ENCODE measurements around the gene CGNL1. TPM values are rescaled to one million over a fixed set of nuclear protein-coding genes. Genes with fewer than 3 reads are reported as not detected.

CGNL1 gene
- total RNA-seq, 1 experiment from 2014 or later = 34.6 TPM

- Mint-ChIP-seq H3K27me3 (ENCODE audit: low read depth) (no peaks in the 10 kb centered on the region), H3K9me3 (no peaks in the 10 kb centered on the region; a peak in 1 of 5 replicates), H3K36me3 (ENCODE audit: insufficient read depth in 1 of 3, low read depth in 3 of 3) (no peaks in the 10 kb centered on the region; a peak in 1 of 7 replicates), H3K4me1 (peaks cover 5 to 8% of the 10 kb centered on the region in 2 experiments), H3K27ac (no peak overlapping the region; a peak in 1 of 7 replicates), H3K4me3 (no peak overlapping the region)
- Histone ChIP-seq H3K27me3 (ENCODE audit: insufficient read depth, low read length) (no peaks in the 10 kb centered on the region), H3K56ac (ENCODE audit: insufficient read length, low read depth, low read length) (no peak overlapping the region), H3K23ac (ENCODE audit: insufficient read length, low read depth, low read length) (no peak overlapping the region), H4K20me1 (ENCODE audit: control insufficient read depth, insufficient read depth, insufficient read length) (no peaks in the 10 kb centered on the region), H3K79me1 (ENCODE audit: insufficient read depth, low read depth, low read length, poor library complexity, severe bottlenecking) (no peaks in the 10 kb centered on the region), H4K91ac (ENCODE audit: insufficient read length, low read depth, low read length) (no peak overlapping the region), H3K14ac (ENCODE audit: insufficient read depth, low read length) (no peak overlapping the region), H2AK5ac (ENCODE audit: insufficient read length, low read length) (no peak overlapping the region), H3K9me3 (ENCODE audit: control insufficient read depth, low read depth, low read length) (no peaks in the 10 kb centered on the region), H2BK12ac (ENCODE audit: insufficient read length, low read depth, low read length) (no peak overlapping the region), H3K79me2 (ENCODE audit: insufficient read depth, low read length) (no peaks in the 10 kb centered on the region), H3K9ac (ENCODE audit: extremely low read depth, insufficient read length, low read length) (no peak overlapping the region), H2BK5ac (ENCODE audit: insufficient read length, low read length) (no peak overlapping the region), H3K4ac (ENCODE audit: low read depth, low read length) (no peak overlapping the region), H4K5ac (ENCODE audit: insufficient read length, low read depth, low read length) (no peak overlapping the region), H2BK15ac (ENCODE audit: low read depth, low read length) (no peak overlapping the region), H3K4me1 (ENCODE audit: insufficient read depth, low read length) (no peaks in the 10 kb centered on the region), H3K4me2 (ENCODE audit: insufficient read depth, insufficient read length, low read length) (no peak overlapping the region), H3K23me2 (ENCODE audit: insufficient read length, low read depth, low read length, poor library complexity, severe bottlenecking) (no peaks in the 10 kb centered on the region), H2BK20ac (ENCODE audit: low read depth, low read length, poor library complexity, severe bottlenecking) (no peak overlapping the region), H2AFZ (ENCODE audit: low read length) (no peak overlapping the region), H4K8ac (replicated peaks; ENCODE audit: insufficient read length, low read depth, low read length) (no peak overlapping the region), H2BK120ac (ENCODE audit: low read depth, low read length, poor library complexity, severe bottlenecking) (no peak overlapping the region), H3K18ac (ENCODE audit: insufficient read length, low read depth, low read length) (no peak overlapping the region), H3T11ph (ENCODE audit: low read length) (no peak overlapping the region), H3K27ac (ENCODE audit: insufficient read length, low read depth, low read length) (no peak overlapping the region)
- no CpG with 5 or more reads among the region's 9 CpGs for WGBS (ENCODE audit: extremely low coverage, insufficient read length, low lambda C conversion rate)
- TF ChIP-seq CTCF (conservative IDR thresholded peaks at IDR 0.05) = peak; percentile 89
- DNase-seq = peak; percentile 69
Measured at GRCh38 chr15:57561041-57561711, 184.9 kb downstream of the CGNL1 start.
